22Rv1 (cell line): ENCODE data around the gene NECAB2.

Source experiments
- H3K27ac ChIP-seq: fragments of 450-650 bp; 2 replicates; pipeline ENCODE4 v1.5.1; 2017
- ZFX ChIP-seq: fragments of 450-650 bp; IDR thresholded peaks from 2 replicates; pipeline ENCODE4 v1.6.1; 2017; ENCODE audit warnings: antibody characterized with exemption, borderline replicate concordance
- TF ChIP-seq, protein P1 (sequence below): fragments of 450-650 bp; IDR thresholded peaks from 2 replicates; pipeline ENCODE4 v1.5.1; 2017; ENCODE audit warnings: mild to moderate bottlenecking

The NECAB2 gene

GRCh38 chr16:84021488-84021887 is 53.4 kb downstream of the NECAB2 start:
- TF ChIP-seq ZFX: no peak
- TF ChIP-seq, protein P1, sequence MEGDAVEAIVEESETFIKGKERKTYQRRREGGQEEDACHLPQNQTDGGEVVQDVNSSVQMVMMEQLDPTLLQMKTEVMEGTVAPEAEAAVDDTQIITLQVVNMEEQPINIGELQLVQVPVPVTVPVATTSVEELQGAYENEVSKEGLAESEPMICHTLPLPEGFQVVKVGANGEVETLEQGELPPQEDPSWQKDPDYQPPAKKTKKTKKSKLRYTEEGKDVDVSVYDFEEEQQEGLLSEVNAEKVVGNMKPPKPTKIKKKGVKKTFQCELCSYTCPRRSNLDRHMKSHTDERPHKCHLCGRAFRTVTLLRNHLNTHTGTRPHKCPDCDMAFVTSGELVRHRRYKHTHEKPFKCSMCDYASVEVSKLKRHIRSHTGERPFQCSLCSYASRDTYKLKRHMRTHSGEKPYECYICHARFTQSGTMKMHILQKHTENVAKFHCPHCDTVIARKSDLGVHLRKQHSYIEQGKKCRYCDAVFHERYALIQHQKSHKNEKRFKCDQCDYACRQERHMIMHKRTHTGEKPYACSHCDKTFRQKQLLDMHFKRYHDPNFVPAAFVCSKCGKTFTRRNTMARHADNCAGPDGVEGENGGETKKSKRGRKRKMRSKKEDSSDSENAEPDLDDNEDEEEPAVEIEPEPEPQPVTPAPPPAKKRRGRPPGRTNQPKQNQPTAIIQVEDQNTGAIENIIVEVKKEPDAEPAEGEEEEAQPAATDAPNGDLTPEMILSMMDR: no peak
- no peak overlapping the region for H3K27ac ChIP-seq

DNA sequence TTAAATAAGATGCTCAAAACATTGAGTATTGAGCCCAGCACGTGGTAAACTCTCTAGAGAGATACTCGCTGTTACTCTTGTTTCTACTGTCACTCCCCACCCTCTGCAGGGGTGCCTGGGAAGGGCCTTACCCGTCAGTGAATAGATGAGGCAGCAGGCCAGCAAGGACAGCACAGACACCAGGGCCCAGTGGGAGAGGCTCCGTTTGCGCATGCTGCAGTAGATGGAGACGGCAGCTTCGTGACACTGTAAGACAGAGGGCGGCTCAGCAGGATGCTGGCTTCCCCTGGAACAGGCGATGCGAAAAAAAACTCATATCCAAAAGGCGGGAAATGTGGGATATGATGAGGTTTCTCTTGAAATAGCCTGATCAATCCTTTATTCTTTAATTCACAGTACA is 54.6 kb downstream of the NECAB2 start:
- H3K27ac ChIP-seq: no peak overlapping the region
- TF ChIP-seq, protein P1: no peak
- no peak for TF ChIP-seq ZFX

DNA sequence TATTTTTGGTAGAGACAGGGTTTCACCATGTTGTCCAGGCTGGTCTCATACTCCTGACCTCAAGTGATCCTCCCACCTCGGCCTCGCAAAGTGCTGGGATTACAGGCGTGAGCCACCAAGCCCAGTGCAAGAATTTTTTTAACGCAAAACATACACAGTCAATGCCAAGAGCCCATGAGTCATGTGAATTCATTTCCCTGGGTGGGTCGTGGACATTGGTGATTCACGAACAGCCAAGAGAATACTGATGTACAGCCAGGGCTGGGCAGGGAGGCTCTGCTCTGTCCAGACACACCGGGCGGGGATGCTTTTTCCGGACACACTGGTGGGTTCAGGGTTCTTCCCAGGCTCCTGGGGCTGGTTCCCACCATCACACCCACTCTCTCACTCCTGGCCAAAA is 56.8 kb downstream of the NECAB2 start:
- no peak overlapping the region for H3K27ac ChIP-seq
- no peak for TF ChIP-seq ZFX
- TF ChIP-seq, protein P1: no peak

GRCh38 chr16:84026606-84027005 is 58.6 kb downstream of the NECAB2 start:
- H3K27ac ChIP-seq: no peak overlapping the region
- no peak for TF ChIP-seq ZFX
- TF ChIP-seq, protein P1: no peak

GRCh38 chr16:84027625-84028024 is 59.6 kb downstream of the NECAB2 start:
- TF ChIP-seq, protein P1: no peak
- TF ChIP-seq ZFX: no peak
- H3K27ac ChIP-seq: no peak overlapping the region

GRCh38 chr16:84029297-84030047 is 61.4 kb downstream of the NECAB2 start:
- TF ChIP-seq, protein P1: no peak
- TF ChIP-seq ZFX: no peak
- no peak overlapping the region for H3K27ac ChIP-seq

GRCh38 chr16:84031556-84031955 is 63.5 kb downstream of the NECAB2 start:
- H3K27ac ChIP-seq: no peak overlapping the region
- TF ChIP-seq ZFX: no peak
- TF ChIP-seq, protein P1: no peak
